ENCODE measurements around the gene NOXO1. TPM values are rescaled to one million over a fixed set of nuclear protein-coding genes. Genes with fewer than 3 reads are reported as not detected.

NOXO1 gene
- total and polyA plus RNA-seq, 4 donors: 0.28 to 7.3 (median 3.2) TPM

DNA sequence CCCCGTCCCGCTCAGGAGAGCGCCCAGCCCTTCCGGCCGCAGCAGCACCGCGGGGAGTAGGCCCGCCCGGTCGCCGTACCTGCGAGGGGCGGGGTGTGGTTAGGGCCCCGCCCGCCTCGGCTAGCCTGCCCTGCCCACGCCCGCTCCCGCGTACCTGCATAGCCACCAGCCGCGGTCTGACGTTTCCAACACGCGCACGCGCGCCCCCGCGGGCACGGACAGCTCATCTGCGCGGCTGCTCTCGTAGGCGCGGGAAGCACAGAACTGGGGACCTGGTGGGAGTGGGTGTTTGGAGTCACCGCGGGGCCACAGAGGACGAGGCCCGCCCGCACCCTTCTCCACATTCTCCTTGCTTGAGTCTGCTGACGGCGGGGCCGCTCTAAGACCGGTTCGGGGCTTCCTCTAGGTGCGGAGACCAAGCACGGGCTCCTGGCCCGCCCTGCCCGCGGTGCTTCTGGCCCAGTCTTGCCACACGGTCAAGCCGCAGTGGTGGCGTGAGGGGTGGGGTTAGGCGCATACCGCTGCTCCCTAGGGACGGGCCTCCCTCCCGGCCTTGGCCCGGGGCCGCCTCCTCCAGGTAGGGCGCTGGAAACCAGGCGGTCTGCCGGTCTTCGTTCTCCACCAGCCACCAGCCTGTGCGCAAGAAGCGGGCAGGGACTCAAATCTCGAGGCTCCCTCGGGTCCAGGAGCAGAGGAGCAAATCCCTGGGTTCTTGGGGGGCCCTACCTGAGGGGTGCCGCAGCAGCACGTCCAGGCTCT lies 1.8 kb downstream of the NOXO1 start:
- Histone ChIP-seq H3K4me3 (no peak overlapping the region), H3K9ac (ENCODE audit: insufficient read depth in 1 of 2, low read length in 2 of 2) (no peak overlapping the region), H3K4me1 (ENCODE audit: control insufficient read depth in 5 of 5, insufficient read depth in 5 of 5, low read length in 5 of 5) (peaks cover 0 to 6% (median 0%) of the 10 kb centered on the region in 5 donors), H3K36me3 (ENCODE audit: control insufficient read depth in 4 of 4, insufficient read depth in 4 of 4, low read length in 4 of 4) (peaks cover 0 to 41% (median 19%) of the 10 kb centered on the region in 4 donors), H3K27ac (ENCODE audit: low read depth in 1 of 2, low read length in 1 of 2) (peak overlapping the region in 1 of 2 donors; percentile 79), H3K27me3 (ENCODE audit: control insufficient read depth in 3 of 3, insufficient read depth in 3 of 3, low read length in 2 of 3) (peaks cover 0 to 46% (median 33%) of the 10 kb centered on the region in 3 donors), H3K9me3 (ENCODE audit: control insufficient read depth in 4 of 4, insufficient read depth in 3 of 4, low read length in 3 of 4) (peaks cover 0 to 24% (median 0%) of the 10 kb centered on the region in 4 donors)
- WGBS, 2 donors: 17 to 34% methylated on average over 60 to 70 of the region's 70 CpGs
- ATAC-seq (ENCODE audit: insufficient read depth, low FRiP score) (peak; percentile 53), DNase-seq (no peak)
- TF ChIP-seq, protein P1, sequence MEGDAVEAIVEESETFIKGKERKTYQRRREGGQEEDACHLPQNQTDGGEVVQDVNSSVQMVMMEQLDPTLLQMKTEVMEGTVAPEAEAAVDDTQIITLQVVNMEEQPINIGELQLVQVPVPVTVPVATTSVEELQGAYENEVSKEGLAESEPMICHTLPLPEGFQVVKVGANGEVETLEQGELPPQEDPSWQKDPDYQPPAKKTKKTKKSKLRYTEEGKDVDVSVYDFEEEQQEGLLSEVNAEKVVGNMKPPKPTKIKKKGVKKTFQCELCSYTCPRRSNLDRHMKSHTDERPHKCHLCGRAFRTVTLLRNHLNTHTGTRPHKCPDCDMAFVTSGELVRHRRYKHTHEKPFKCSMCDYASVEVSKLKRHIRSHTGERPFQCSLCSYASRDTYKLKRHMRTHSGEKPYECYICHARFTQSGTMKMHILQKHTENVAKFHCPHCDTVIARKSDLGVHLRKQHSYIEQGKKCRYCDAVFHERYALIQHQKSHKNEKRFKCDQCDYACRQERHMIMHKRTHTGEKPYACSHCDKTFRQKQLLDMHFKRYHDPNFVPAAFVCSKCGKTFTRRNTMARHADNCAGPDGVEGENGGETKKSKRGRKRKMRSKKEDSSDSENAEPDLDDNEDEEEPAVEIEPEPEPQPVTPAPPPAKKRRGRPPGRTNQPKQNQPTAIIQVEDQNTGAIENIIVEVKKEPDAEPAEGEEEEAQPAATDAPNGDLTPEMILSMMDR (IDR thresholded peaks at IDR 0.05; ENCODE audit: control extremely low read depth, extremely low read depth): no peak

DNA sequence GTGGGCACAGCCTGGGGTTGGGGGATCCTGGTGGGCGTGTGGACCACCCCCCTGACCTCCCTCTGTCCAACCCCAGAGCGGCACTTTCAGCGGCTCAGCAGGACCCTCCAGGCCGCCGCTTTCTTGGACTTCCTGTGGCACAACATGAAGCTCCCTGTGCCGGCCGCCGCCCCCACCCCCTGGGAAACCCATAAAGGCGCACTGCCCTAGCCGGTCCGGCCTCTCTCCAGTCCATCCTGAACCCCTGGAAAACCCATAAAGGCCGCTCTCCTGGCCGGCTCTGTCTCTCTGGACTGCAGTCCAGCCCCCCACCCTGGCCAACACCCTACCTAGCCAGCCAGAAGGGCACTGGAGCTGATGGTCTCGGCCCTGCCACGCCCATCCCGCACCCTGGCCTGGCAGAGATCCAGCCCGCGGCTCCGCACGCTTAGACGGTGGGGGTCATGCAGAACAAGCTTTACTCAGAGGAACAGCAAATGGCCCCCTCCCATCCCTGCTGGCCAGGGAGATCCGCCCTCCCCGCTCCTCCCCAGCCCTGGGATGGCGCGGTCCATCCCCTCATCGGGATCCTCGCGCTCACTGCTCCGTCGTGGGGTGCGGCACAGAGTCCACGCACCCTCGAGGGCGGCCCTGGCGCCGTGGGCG lies 2.7 kb downstream of the NOXO1 start:
- Histone ChIP-seq H3K27ac (ENCODE audit: low read depth in 1 of 2, low read length in 1 of 2) (no peak overlapping the region), H3K36me3 (ENCODE audit: control insufficient read depth in 4 of 4, insufficient read depth in 4 of 4, low read length in 4 of 4) (peaks cover 0 to 47% (median 20%) of the 10 kb centered on the region in 4 donors), H3K9me3 (ENCODE audit: control insufficient read depth in 4 of 4, insufficient read depth in 3 of 4, low read length in 3 of 4) (peaks cover 0 to 24% (median 0%) of the 10 kb centered on the region in 4 donors), H3K27me3 (ENCODE audit: control insufficient read depth in 3 of 3, insufficient read depth in 3 of 3, low read length in 2 of 3) (peaks cover 0 to 46% (median 33%) of the 10 kb centered on the region in 3 donors), H3K4me3 (peak overlapping the region; percentile 19), H3K9ac (ENCODE audit: insufficient read depth in 1 of 2, low read length in 2 of 2) (no peak overlapping the region), H3K4me1 (ENCODE audit: control insufficient read depth in 5 of 5, insufficient read depth in 5 of 5, low read length in 5 of 5) (peaks cover 0 to 5% (median 0%) of the 10 kb centered on the region in 5 donors)
- ATAC-seq (ENCODE audit: insufficient read depth, low FRiP score) (no peak), DNase-seq (no peak)
- 77% methylated on average over 36 to 37 of the region's 37 CpGs for WGBS, 2 donors
- TF ChIP-seq, protein P1 (IDR thresholded peaks at IDR 0.05; ENCODE audit: control extremely low read depth, extremely low read depth): no peak

DNA sequence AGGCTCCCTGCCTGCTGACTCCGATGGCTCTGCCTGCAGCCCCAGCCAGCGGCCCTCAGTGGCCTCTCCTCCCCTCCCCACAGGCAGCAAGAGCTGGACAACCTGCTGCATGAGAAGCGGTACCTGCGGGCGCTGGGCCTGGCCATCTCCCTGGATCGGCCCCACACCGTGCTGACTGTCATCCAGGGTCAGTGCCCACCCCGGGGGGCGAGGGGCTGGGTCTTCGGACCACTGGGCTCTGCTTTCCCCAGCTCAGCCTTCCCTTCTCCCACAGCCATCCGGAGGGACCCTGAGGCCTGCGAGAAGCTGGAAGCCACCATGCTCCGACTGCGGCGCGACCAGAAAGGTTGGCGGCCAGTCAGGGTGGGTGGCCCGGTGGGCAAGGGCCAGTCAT lies 3.4 kb downstream of the NOXO1 start:
- DNase-seq (no peak), ATAC-seq (ENCODE audit: insufficient read depth, low FRiP score) (no peak)
- TF ChIP-seq, protein P1 (IDR thresholded peaks at IDR 0.05; ENCODE audit: control extremely low read depth, extremely low read depth): no peak
- Histone ChIP-seq H3K27me3 (ENCODE audit: control insufficient read depth in 3 of 3, insufficient read depth in 3 of 3, low read length in 2 of 3) (peaks cover 0 to 42% (median 29%) of the 10 kb centered on the region in 3 donors), H3K9me3 (ENCODE audit: control insufficient read depth in 4 of 4, insufficient read depth in 3 of 4, low read length in 3 of 4) (peaks cover 0 to 24% (median 0%) of the 10 kb centered on the region in 4 donors), H3K4me1 (ENCODE audit: control insufficient read depth in 5 of 5, insufficient read depth in 5 of 5, low read length in 5 of 5) (peaks cover 0 to 6% (median under 1%) of the 10 kb centered on the region in 5 donors), H3K27ac (ENCODE audit: low read depth in 1 of 2, low read length in 1 of 2) (no peak overlapping the region), H3K9ac (ENCODE audit: insufficient read depth in 1 of 2, low read length in 2 of 2) (no peak overlapping the region), H3K36me3 (ENCODE audit: control insufficient read depth in 4 of 4, insufficient read depth in 4 of 4, low read length in 4 of 4) (peaks cover 0 to 47% (median 20%) of the 10 kb centered on the region in 4 donors), H3K4me3 (no peak overlapping the region)
- 97 to 98% methylated on average over 17 to 18 of the region's 18 CpGs for WGBS, 2 donors

All from lung (tissue), 12 donors.